OCI-M1 (cell line): ENCODE results near the gene TNS4.

Source experiments
- DNase-seq: peaks from one replicate; lab custom pipeline; 2025; lab: John Stamatoyannopoulos, UW

Gene TNS4

DNA sequence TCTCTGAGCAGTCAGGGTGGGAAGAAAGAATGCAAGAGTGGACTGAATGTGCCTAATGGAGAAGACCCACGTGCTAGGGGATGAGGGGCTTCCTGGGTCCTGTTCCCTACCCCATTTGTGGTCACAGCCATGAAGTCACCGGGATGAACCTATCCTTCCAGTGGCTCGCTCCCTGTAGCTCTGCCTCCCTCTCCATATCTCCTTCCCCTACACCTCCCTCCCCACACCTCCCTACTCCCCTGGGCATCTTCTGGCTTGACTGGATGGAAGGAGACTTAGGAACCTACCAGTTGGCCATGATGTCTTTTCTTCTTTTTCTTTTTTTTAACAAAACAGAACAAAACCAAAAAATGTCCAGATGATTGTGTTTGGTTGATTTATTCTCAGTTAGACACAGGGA is 44.1 kb downstream of the TNS4 start:
- DNase-seq: no peak

- DNase-seq: no peak
Observed at GRCh38 chr17:40456396-40456951, 44.9 kb downstream of the TNS4 start.

DNA sequence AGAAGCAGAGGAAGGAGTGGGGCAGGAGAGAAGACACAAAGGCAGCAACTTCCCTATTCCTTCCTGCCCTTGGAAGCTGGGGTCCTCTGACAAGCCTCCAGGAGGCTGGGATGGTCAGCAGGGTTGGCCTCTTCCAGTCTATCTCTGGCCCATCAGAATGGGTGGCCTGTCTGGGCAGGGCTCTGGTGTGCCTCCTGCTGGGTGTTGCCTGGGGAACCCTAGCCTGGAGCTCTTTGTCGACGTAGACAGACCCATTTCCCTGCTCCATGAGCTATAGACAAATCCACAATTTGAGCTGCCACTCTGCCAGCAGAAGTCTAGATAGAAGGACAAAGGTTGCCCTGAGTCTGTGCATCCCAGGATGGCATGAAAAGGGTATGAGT is 46.8 kb downstream of the TNS4 start:
- DNase-seq: no peak

DNA sequence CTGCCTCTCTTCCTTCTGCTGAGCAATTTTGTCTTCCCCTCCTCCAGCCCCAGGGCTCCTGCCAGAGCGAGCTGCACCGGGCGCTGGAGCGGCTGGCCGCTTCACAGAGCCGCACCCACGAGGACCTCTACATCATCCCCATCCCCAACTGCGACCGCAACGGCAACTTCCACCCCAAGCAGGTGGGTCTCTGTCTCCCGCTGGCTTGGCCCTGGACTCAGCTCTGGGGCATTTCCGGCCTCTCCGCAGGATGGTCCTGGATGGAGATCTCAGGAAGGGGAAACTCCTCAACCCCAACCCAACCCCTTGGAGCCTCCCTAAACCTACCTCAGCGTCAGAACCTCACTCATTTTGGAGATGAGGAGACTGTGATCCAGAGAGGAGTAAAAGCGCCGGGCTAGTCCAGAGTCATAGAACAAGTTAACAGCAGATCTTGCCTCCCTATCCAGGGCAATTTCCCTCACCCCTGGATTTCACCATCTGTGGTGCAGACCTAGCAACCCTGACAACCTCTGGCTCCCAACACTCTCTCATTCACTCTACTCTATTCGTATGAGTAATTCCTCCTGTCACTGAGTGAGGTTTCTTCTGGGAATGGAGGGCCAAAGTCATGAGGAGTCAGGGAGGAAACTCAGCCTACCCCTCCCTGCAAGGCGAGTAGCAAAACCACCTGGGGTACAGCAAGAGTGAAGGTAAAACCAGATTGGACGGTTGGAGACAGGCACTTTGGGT is 47.4 kb downstream of the TNS4 start:
- DNase-seq: no peak

GRCh38 chr17:40452921-40453378 is 48.5 kb downstream of the TNS4 start:
- DNase-seq: no peak

GRCh38 chr17:40452216-40452787 is 49.1 kb downstream of the TNS4 start:
- no peak for DNase-seq

DNA sequence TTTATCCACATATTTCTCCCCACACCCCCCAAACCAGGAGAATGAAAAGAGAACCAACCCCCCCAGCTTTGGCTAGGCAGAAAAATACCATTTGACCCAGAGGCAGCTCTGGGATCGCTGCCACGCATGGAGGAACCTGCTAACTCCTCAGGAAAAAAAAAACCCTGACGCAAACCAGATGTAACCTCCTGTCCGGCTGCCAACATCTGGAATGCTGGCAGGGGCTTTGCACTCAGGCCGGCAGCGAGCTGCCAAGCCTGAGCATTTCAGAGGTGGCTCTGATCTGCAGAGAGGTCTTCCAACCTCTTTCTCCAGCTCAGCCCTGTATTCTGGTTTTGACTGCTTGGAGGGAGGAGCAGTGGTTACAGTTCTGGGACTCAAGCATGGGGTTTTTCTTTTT is 50.0 kb downstream of the TNS4 start:
- DNase-seq: no peak

DNA sequence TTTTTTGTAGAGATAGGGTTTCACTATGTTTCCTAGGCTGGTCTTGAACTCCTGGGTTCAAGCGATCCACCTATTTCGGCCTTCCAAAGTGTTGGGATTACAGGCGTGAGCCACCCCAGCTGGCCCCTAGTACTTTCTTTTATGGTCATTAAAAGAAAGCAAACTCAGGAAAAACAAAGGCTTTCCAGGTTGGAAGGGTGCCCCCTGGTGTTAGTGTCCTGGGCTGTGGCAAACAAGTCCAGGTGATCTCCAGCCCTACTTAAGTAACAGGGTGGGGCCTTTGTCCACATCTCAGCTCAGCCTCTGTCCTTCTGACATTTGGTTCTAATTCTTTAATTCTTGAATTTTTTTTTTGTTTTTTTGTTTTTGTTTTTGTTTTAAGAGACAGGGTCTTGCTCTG is 51.2 kb downstream of the TNS4 start:
- DNase-seq: peak; percentile 72

DNA sequence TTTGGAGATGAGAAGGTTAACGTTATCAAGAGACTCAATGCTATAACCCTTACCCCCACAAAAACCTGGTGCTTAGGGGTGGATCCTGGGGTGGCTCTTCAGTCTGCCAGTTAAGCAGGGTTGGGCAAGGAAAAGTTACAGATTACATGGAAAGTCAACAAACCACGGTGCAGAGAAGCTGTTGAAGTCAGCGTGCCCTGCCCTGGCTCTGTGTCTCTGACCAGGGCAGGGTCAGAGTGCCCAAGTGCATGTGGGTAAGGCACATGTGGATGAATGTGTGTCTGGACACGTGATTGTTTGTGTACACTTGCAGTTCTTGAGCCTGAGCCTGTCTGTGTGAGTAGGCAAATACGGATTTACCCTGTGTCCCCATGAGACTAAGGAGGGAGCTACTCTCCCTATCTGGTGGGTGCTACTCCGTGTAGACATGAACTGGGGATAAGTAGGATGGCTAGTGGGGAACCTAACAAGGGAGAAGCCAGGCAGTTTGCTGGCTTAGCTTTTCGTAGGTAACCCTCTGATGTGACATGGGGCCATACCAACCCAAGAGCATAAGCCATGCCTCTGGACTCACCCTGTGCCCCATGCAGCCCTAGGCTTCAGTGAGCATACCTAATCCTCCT is 52.7 kb downstream of the TNS4 start:
- DNase-seq: no peak

GRCh38 chr17:40448213-40448638 is 53.2 kb downstream of the TNS4 start:
- DNase-seq: no peak

DNA sequence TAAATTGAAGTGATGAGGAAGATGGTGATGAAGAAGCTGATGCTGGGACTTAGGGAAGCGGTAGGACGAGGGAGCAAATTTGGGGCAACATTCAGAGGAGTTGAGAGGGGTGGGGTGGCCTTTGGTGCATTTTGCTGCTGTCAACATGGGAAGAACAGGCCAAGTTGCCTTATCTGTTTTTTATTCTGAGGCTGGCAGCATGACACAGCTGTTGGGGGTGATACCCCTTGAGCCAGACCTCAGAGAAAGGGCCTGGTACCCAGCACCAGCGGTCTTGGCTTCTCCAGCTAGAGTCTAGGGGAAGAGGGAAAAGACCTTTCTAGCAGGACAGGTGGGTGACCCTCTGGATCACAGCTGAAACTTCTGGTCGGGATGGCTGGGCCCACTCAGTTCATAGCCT is 53.6 kb downstream of the TNS4 start:
- no peak for DNase-seq

GRCh38 chr17:40447148-40447644 is 54.2 kb downstream of the TNS4 start:
- DNase-seq: no peak

DNA sequence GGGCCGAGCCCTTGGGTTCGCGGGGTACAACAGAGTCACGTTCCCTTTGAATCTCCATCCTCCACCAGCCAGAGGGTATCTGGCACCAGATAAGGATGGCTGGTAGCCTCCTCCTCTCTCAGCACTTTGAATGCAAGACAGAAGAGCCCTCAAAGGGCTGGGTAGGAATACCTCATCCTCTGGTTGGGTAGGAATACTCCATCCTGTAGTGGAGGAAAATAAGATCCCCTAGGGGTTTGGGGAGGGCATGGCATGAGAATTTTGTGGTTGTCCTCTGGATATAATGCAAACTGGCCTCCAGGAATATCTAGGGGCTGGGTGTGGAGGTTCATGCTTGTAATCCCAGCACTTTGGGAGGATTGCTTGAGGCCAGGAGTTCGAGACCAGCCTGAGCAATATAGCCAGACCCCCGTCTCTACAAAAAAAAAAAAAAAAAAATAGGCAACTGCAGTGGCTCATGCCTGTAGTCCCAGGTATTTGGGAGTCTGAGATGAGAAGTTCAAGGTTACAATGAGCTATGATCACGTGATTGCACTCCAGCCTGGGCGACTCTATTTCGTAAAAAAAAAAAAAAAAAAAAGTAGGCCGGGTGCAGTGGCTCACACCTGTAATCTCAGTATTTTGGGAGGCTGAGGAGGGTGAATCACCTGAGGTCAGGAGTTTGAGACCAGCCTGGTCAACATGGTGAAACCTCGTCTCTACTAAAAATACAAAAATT is 55.5 kb downstream of the TNS4 start:
- DNase-seq: peak; percentile 34

DNA sequence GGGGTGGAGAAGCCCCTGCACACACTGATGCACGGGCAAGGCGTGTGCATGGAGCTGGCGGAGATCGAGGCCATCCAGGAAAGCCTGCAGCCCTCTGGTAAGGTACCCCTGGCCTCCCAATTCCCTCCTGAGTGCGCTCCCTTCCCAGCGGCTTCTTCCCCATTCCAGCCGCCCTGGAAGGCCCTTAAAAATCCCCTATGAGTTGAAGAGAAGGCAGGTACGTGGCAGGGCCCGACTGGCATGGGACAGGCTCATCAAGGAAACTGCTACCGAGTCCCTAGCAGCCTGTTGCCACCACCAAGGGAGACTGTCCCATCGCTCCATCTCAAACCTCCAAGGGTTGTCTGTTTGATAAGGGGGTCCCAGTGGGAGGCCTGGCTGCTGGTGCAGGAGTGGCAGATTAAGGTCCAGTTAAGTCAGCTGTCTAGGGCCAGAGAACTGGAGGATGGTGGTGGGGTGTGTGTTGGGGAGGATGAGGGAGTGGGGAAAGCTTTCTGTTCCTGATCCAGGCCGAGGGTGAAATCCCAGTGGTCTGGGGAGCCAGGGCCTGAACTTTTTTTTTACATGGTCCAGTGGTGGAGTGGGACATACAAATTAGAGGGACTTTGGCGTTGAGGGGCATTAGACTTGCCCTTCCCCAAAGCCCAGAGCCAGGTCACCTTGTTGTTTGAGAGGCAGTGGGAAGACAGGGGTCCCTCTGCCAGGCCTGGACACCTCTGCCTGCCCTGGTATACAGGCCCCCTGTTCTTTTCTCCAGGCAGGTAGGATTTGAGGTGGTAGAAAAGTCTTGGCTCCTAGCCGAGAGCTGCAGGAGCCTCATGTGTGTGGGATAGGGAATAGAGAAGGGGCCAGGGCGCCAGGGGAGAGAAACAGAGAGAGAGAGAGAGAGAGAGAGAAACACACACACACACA is 57.2 kb downstream of the TNS4 start:
- DNase-seq: no peak

DNA sequence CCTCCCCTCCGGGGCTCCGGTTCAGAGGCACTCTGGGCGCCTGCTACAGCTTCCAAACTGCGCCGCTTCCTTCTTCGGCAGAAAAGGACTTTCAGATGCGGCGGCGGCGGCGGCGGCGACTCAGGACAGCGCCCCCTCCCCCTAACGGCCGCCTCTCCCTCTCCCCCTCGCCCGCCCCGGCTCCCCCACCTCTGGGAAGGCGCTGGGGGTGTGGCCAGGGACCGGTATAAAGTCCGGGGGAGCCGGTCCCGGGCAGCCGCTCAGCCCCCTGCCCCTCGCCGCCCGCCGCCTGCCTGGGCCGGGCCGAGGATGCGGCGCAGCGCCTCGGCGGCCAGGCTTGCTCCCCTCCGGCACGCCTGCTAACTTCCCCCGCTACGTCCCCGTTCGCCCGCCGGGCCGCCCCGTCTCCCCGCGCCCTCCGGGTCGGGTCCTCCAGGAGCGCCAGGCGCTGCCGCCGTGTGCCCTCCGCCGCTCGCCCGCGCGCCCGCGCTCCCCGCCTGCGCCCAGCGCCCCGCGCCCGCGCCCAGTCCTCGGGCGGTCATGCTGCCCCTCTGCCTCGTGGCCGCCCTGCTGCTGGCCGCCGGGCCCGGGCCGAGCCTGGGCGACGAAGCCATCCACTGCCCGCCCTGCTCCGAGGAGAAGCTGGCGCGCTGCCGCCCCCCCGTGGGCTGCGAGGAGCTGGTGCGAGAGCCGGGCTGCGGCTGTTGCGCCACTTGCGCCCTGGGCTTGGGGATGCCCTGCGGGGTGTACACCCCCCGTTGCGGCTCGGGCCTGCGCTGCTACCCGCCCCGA is 58.0 kb downstream of the TNS4 start, which contains the start of gene IGFBP4:
Gene IGFBP4 (plus strand): TSS at position 255 of the 792 bp plus-strand sequence. CDS start 286 bp downstream, at position 541.
- DNase-seq: peak; percentile 86

GRCh38 chr17:40442392-40443195 is 58.8 kb downstream of the TNS4 start:
- peak; percentile 78 for DNase-seq

DNA sequence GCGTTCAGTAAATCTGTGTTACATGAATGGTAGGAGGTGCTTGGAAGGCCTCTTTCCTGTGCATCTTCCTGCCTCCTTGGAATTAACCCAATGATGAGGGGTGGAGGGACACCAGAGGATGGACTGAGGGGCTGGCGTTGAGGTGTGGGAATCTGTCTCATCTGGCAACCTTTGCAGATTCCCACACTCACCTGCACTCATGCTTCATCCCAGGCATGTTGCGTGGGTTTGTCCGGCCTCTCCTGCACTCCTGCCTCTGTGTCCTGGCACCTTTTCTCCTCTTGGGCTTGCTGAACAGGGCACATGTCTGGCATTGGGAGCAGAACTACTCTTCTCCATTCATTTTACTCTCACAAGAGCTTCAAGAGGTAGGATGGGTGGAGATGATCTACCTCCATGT is 61.3 kb downstream of the TNS4 start:
- DNase-seq: no peak

GRCh38 chr17:40437095-40437732 is 64.2 kb downstream of the TNS4 start:
- DNase-seq: peak; percentile 76

GRCh38 chr17:40436636-40437035 is 64.8 kb downstream of the TNS4 start:
- DNase-seq: no peak
